GM12875 (cell line): ENCODE data around the gene ZNF821.
"Not testable (repeated sequence)": the region's sequence is repeated elsewhere in the genome, so short reads cannot be mapped to it uniquely, and the experiment has no call there.

Source experiments
- H3K4me3 ChIP-seq: one replicate; pipeline ENCODE4 v1.5.1; 2011; ENCODE audit warnings: low read depth, low read length, control low read depth
- TF ChIP-seq, protein P1 (sequence below): IDR thresholded peaks from 2 replicates; pipeline ENCODE4 v1.5.1; 2011; ENCODE audit warnings: low read depth, mild to moderate bottlenecking, control low read depth, inconsistent platforms, low read length, moderate library complexity, borderline replicate concordance; ENCODE audit not compliant: insufficient read depth

Gene ZNF821

DNA sequence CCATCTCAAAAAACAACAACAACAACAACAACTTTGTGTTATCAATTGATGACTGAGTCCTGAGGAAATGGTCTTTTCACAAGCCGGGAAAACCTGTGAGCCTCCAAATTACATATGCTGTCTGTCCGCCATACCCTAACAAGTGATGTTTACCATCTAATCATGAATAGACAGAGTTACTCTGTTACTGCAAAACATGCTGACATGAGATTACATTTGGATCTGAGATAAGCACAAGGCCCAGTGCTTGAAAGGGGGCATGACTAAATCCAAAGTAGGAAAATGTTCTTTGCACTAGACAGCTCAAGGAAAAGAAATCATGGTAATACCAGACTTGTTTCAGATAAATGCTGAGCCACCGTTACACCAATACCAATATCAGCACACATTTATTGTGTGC is 46.8 kb downstream of the ZNF821 start:
- no peak overlapping the region for H3K4me3 ChIP-seq
- TF ChIP-seq, protein P1, sequence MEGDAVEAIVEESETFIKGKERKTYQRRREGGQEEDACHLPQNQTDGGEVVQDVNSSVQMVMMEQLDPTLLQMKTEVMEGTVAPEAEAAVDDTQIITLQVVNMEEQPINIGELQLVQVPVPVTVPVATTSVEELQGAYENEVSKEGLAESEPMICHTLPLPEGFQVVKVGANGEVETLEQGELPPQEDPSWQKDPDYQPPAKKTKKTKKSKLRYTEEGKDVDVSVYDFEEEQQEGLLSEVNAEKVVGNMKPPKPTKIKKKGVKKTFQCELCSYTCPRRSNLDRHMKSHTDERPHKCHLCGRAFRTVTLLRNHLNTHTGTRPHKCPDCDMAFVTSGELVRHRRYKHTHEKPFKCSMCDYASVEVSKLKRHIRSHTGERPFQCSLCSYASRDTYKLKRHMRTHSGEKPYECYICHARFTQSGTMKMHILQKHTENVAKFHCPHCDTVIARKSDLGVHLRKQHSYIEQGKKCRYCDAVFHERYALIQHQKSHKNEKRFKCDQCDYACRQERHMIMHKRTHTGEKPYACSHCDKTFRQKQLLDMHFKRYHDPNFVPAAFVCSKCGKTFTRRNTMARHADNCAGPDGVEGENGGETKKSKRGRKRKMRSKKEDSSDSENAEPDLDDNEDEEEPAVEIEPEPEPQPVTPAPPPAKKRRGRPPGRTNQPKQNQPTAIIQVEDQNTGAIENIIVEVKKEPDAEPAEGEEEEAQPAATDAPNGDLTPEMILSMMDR, result no peak

DNA sequence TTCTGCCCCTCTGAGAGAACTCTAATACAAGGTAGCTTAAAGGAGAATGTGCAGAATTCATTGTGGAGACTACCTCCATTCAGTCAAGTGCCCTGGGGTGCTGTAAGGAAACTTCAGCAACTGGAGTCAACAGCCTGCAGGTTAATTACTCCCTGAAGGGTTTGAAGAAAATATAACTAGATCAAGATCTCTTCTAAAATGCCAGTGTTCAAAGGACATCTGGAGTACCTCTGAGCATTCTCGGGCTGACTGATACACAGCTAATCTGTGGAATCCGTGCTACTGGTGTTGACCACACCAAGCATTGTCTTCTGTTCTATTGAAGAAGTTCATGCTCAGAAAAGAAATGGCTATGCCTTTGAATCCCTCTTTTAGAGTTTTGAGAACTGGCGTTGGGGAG is 49.7 kb downstream of the ZNF821 start:
- TF ChIP-seq, protein P1, result no peak
- no peak overlapping the region for H3K4me3 ChIP-seq

DNA sequence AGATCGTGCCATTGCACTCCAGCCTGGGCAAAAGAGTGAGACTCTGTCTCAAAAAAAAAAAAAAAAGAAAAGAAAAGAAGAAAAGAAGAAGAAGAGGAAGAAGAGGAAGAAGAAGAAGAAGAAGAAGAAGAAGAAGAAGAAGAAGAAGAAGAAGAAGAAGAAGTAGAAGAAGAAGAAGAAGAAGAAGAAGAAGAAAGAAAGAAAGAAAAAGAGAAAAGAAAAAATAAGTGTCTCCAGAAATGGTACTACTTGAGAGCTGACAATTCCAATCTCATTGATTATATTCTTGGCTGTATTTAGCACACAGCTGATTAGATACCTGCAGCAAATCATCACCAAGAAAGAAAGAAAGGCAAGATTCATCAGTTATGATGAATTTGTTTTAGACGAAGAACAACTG is 51.9 kb downstream of the ZNF821 start:
- not testable (repeated sequence) for H3K4me3 ChIP-seq

DNA sequence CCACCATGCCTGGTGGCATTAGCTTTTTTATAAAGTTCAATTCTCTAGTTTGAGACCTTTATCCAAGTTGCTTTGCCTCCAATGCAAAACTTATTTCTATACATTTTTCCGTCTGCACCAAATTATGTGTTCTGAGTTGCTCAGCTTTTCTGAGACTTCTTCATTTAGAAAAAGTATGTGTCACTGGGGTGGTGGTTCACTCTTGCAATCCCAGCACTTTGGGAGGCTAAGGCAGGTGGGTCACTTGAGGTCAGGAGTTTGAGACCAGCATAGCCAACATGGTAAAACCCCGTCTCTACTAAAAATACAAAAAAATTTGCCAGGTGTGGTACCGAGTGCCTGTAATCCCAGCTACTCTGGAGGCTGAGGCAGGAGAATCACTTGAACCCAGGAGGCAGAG is 52.3 kb downstream of the ZNF821 start:
- not testable (repeated sequence) for H3K4me3 ChIP-seq

DNA sequence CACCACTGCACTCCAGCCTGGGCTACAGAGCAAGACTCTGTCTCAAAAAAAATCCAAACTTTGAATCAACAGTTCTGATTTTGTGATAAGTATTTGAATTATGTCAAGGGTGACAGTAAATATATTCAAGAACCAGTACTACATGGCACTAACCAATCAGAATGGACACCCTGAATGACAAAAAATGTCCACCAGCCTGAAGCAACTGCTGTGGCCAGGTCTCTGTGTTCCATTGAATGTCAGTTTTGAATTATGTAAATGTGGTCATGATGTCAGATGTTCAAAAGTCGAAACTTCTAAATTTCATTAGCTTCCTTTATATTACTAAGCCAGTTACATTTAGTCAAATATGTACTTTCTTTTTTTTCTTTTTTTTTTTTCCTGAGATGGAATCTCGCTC is 53.6 kb downstream of the ZNF821 start:
- TF ChIP-seq, protein P1, result no peak
- H3K4me3 ChIP-seq, result no peak overlapping the region

DNA sequence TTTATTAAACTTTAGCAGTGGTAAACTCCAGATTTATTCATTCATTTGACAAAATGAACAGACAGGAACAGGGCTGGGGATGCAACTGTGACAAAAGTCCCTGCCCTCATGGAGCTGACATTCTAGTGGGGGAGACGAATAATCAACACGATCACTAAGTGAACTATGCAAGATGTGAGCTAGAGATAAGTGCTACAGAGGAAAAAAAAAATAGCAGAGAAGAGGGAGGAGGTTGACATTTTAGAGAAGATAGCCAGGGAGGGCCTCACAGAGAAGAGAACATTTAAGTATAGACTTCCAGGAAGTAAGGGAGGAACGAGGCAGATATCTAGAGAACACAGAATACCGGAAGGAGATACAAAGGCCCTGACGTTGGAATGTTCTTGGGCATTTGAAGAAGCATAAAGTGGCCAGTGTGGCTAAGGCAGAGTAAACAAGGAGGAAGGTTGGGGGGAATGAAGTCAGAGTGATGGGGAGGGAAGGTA is 57.4 kb downstream of the ZNF821 start:
- TF ChIP-seq, protein P1, result no peak
- no peak overlapping the region for H3K4me3 ChIP-seq

DNA sequence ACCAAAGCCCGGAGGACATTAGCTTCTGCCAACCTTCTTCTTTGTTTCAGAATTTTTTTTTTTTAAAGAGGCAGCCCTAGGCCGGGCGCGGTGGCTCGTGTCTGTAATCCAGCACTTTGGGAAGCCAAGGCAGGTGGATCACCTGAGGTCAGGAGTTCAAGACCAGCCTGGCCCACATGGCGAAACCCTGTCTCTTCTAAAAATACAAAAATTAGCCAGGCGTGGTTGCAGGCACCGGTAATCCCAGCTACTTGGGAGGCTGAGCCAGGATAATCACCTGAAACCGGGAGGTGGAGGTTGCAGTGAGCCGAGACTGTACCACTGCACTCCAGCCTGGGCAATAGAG is 66.9 kb downstream of the ZNF821 start:
- peak overlapping the region; percentile 22 for H3K4me3 ChIP-seq

DNA sequence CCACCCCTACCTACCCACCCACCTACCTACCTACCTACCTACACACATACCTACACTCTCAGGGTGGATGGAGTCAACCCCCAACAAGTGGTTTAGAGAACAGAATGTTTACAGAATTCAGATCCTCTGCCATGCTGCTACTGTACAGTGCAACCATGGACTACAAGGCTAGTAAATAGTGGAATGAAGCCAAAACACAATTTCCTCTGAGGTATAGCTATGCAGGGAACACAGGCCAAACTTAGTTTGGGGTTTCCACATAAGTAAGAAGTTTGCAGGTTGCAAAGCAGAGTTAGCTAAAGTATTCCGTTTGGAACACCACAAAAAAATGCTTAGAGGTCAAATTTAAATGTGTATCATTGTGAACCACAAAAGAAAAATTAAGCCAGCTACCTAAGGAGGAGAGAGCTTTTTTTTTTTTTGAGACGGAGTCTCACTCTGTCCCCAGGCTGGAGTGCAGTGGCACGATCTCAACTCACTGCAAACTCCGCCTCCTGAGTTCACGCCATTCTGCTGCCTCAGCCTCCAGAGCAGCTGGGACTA is 72.7 kb downstream of the ZNF821 start:
- TF ChIP-seq, protein P1, result no peak
- H3K4me3 ChIP-seq, result no peak overlapping the region

DNA sequence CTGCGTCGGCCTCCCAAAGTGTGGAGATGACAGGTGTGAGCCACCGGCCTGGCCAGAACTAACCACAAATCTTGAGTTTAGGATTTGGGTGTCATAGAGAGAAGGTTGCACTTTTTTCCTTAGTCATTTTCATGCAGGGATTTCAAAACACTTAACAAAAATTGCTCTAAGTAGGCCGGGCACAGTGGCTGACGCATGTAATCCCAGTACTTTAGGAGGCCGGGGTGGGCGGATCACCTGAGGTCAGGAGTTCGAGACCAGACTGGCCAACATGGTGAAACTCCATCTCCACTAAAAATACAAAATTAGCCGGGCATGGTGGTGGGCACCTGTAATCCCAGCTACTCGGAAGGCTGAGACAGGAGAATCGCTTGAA is 73.8 kb downstream of the ZNF821 start:
- not testable (repeated sequence) for H3K4me3 ChIP-seq
